A549 (cell line): ENCODE results near the gene SMARCAL1. TPM values are rescaled to one million over a fixed set of nuclear protein-coding genes. Genes with fewer than 3 reads are reported as not detected.

ENCODE experiments used
- ATAC-seq, 2 experiments: fragments of 200-7000 bp in 1 of 2; fragments of >200 bp in 1 of 2; cut with Nextera tagmentation in 1 of 2; cut with Tn5 transposase in 1 of 2; 3 replicates each; pipeline versions ENCODE4 v1.8.0 to v1.9.1; 2018 to 2020; ENCODE audit warnings: mild to moderate bottlenecking in 1 of 2, moderate library complexity in 1 of 2
- CTCF ChIA-PET: fragments of 300-600 bp; sonication (Branson Sonifier 250); formaldehyde crosslinking; extraction: SDS; loops from one replicate; lab custom pipeline; 2021; ENCODE audit warnings: antibody characterized with exemption, inconsistent platforms; lab: Yijun Ruan, JAX
- POLR2A ChIA-PET: fragments of 350-600 bp; formaldehyde crosslinking; extraction: SDS; loops from one replicate; lab custom pipeline; 2021; ENCODE audit warnings: antibody characterized with exemption, inconsistent platforms; lab: Yijun Ruan, JAX
- DNase-seq, 2 experiments: peaks; one replicate each; pipeline versions ENCODE4 v3.0.0 to v3.0.0-alpha.2; 2011 to 2016; ENCODE audit warnings: low read depth in 1 of 2, low spot score in 1 of 2
- FAIRE-seq: peaks from 2 replicates; lab custom pipeline; 2011; peaks lifted over from hg19 to GRCh38; lab: Jason Lieb, UNC
- H3K27ac ChIP-seq, 2 experiments: fragments of >200 bp; sonication (Bioruptor Twin); formaldehyde crosslinking; 3 replicates each; pipeline ENCODE4 v1.5.1; 2016 to 2017
- H3K4me1 ChIP-seq: fragments of >200 bp; sonication (Bioruptor Twin); formaldehyde crosslinking; 3 replicates; pipeline ENCODE4 v1.6.1; 2016
- H3K4me2 ChIP-seq: fragments of >200 bp; sonication (Bioruptor Twin); formaldehyde crosslinking; 3 replicates; pipeline ENCODE4 v1.6.1; 2016
- H3K4me3 ChIP-seq: fragments of >200 bp; sonication (Bioruptor Twin); formaldehyde crosslinking; 3 replicates; pipeline ENCODE4 v1.5.1; 2016
- H3K9me3 ChIP-seq: fragments of >200 bp; sonication (Bioruptor Twin); formaldehyde crosslinking; 3 replicates; pipeline ENCODE4 v1.6.1; 2016
- BHLHE40 ChIP-seq: IDR thresholded peaks from 2 replicates; pipeline ENCODE4 v1.6.1; 2012; ENCODE audit warnings: low read depth, low read length, inconsistent platforms
- CBX8 ChIP-seq: fragments of 200-600 bp; sonication (generic); IDR thresholded peaks from 2 replicates; pipeline ENCODE4 v1.6.1; 2016
- CHD2 ChIP-seq: fragments of 150-350 bp; IDR thresholded peaks from 2 replicates; pipeline ENCODE4 v1.6.1; 2014; ENCODE audit warnings: low read length; ENCODE audit not compliant: partially characterized antibody
- EHMT2 ChIP-seq: fragments of 200-600 bp; sonication (generic); IDR thresholded peaks from 2 replicates; pipeline ENCODE4 v1.6.1; 2016; ENCODE audit warnings: antibody characterized with exemption, low read depth, mild to moderate bottlenecking, moderate library complexity
- EP300 ChIP-seq, 2 experiments: fragments of >200 bp; sonication (Bioruptor Twin); formaldehyde crosslinking; IDR thresholded peaks; 2 replicates in 1 of 2; 3 replicates in 1 of 2; pipeline ENCODE4 v1.6.1; 2016 to 2017
- FOXS1 ChIP-seq: fragments of 250-450 bp; sonication (Bioruptor Pico); IDR thresholded peaks from 2 replicates; pipeline ENCODE4 v1.5.0; 2020; ENCODE audit warnings: mild to moderate bottlenecking, moderate library complexity
- GATA3 ChIP-seq: IDR thresholded peaks from 2 replicates; pipeline ENCODE4 v1.6.1; 2012; ENCODE audit warnings: borderline replicate concordance
- HDAC2 ChIP-seq: fragments of 200-600 bp; sonication (generic); IDR thresholded peaks from 2 replicates; pipeline ENCODE4 v1.6.1; 2016
- HEYL ChIP-seq: fragments of 250-450 bp; sonication (Bioruptor Pico); IDR thresholded peaks from 2 replicates; pipeline ENCODE4 v1.8.0; 2021; ENCODE audit warnings: mild to moderate bottlenecking, moderate library complexity
- HOXA7 ChIP-seq: fragments of 250-450 bp; sonication (Bioruptor Pico); IDR thresholded peaks from 2 replicates; pipeline ENCODE4 v1.5.0; 2020; ENCODE audit warnings: mild to moderate bottlenecking, moderate library complexity
- HOXB13 ChIP-seq: fragments of 250-450 bp; sonication (Bioruptor Pico); IDR thresholded peaks from 2 replicates; pipeline ENCODE4 v1.5.0; 2020; ENCODE audit warnings: low read depth, mild to moderate bottlenecking, moderate library complexity
- HOXB5 ChIP-seq: fragments of 250-450 bp; sonication (Bioruptor Pico); IDR thresholded peaks from 2 replicates; pipeline ENCODE4 v1.5.0; 2020; ENCODE audit warnings: mild to moderate bottlenecking, moderate library complexity
- JUNB ChIP-seq: fragments of >200 bp; sonication (Bioruptor Twin); formaldehyde crosslinking; IDR thresholded peaks from 2 replicates; pipeline ENCODE4 v1.6.1; 2016
- KDM1A ChIP-seq: fragments of 200-600 bp; sonication (generic); IDR thresholded peaks from 2 replicates; pipeline ENCODE4 v1.6.1; 2016; ENCODE audit warnings: low read depth, mild to moderate bottlenecking
- MAFK ChIP-seq: fragments of 450-650 bp; IDR thresholded peaks from 2 replicates; pipeline ENCODE4 v1.6.1; 2014; ENCODE audit not compliant: partially characterized antibody
- MYC ChIP-seq: IDR thresholded peaks from 2 replicates; pipeline ENCODE4 v1.6.1; 2012; ENCODE audit warnings: mild to moderate bottlenecking, inconsistent platforms, low read length, improper control_type of control experiment, borderline replicate concordance
- NPAS2 ChIP-seq: fragments of 250-450 bp; sonication (Bioruptor Pico); IDR thresholded peaks from 2 replicates; pipeline ENCODE4 v1.8.0; 2022; ENCODE audit warnings: mild to moderate bottlenecking, moderate library complexity, borderline replicate concordance
- POLR2A ChIP-seq: IDR thresholded peaks from 2 replicates; pipeline ENCODE4 v1.6.1; 2012; ENCODE audit warnings: mild to moderate bottlenecking, low read length
- RARB ChIP-seq: fragments of 250-450 bp; sonication (Bioruptor Pico); IDR thresholded peaks from 2 replicates; pipeline ENCODE4 v1.8.0; 2021; ENCODE audit warnings: mild to moderate bottlenecking, moderate library complexity
- RCOR1 ChIP-seq: fragments of 150-350 bp; IDR thresholded peaks from 2 replicates; pipeline ENCODE4 v1.6.1; 2014; ENCODE audit warnings: antibody characterized with exemption, low read length, low read depth
- SMC3 ChIP-seq: fragments of >200 bp; sonication (Bioruptor Twin); formaldehyde crosslinking; IDR thresholded peaks from 3 replicates; pipeline ENCODE4 v1.6.1; 2018; ENCODE audit warnings: inconsistent platforms
- TFCP2L1 ChIP-seq: fragments of 250-450 bp; sonication (Bioruptor Pico); IDR thresholded peaks from 2 replicates; pipeline ENCODE4 v1.5.0; 2021; ENCODE audit warnings: mild to moderate bottlenecking
- ZFP36 ChIP-seq: fragments of 450-650 bp; IDR thresholded peaks from 2 replicates; pipeline ENCODE4 v1.6.1; 2014; ENCODE audit warnings: borderline replicate concordance; ENCODE audit not compliant: partially characterized antibody
- ZNF302 ChIP-seq: fragments of 250-450 bp; sonication (Bioruptor Pico); IDR thresholded peaks from 2 replicates; pipeline ENCODE4 v1.9.0; 2021; ENCODE audit warnings: inconsistent platforms, mild to moderate bottlenecking, moderate library complexity
- ZSCAN20 ChIP-seq: fragments of 250-450 bp; sonication (Bioruptor Pico); IDR thresholded peaks from 2 replicates; pipeline ENCODE4 v1.8.0; 2022; ENCODE audit warnings: mild to moderate bottlenecking, moderate library complexity
- WGBS: methylation state at CpG from one replicate; pipeline ENCODE4 v1.1.6; 2017; ENCODE audit errors: missing lambda C conversion rate; 5-methylcytosine and 5-hydroxymethylcytosine counted together
- polyA plus RNA-seq, 4 experiments: library from polyadenylated mRNA; depleted of rRNA in 3 of 4; stranded (reverse); fragments of >200 nt; fragmentation: RNase III in 1 of 4; extraction: RNeasy Plus Mini Kit Qiagen cat#74134 plus additional on column Dnase treatment in 1 of 4; gene quantifications; 2 replicates in 3 of 4; 3 replicates in 1 of 4; pipeline ENCODE4 v1.2.3, GENCODE V29; 2011 to 2017
- TF ChIP-seq, protein P1 (sequence below): fragments of >200 bp; sonication (Bioruptor Twin); formaldehyde crosslinking; IDR thresholded peaks from 3 replicates; pipeline ENCODE4 v1.6.1; 2016
- TF ChIP-seq, protein P2 (sequence below): fragments of 200-600 bp; sonication (generic); IDR thresholded peaks from 2 replicates; pipeline ENCODE4 v1.6.1; 2016; ENCODE audit warnings: antibody characterized with exemption, mild to moderate bottlenecking, moderate library complexity
- TF ChIP-seq, protein P3 (sequence below): fragments of 150-350 bp; IDR thresholded peaks from 2 replicates; pipeline ENCODE4 v1.6.1; 2014; ENCODE audit warnings: low read depth, mild to moderate bottlenecking, low read length
- TF ChIP-seq, protein P4 (sequence below): IDR thresholded peaks from 2 replicates; pipeline ENCODE4 v1.6.1; 2012
- TF ChIP-seq, protein P5 (sequence below): IDR thresholded peaks from 2 replicates; pipeline ENCODE4 v1.6.1; 2012; ENCODE audit warnings: low read depth, borderline replicate concordance
- TF ChIP-seq, protein P6 (sequence below): fragments of 250-450 bp; sonication (Bioruptor Pico); IDR thresholded peaks from 2 replicates; pipeline ENCODE4 v1.5.0; 2021; ENCODE audit warnings: mild to moderate bottlenecking, moderate library complexity, borderline replicate concordance

Gene SMARCAL1
- polyA plus RNA-seq, 2 of the 4 experiments (the other 2 are of a cell fraction) = 18.4 to 28.7 TPM

DNA sequence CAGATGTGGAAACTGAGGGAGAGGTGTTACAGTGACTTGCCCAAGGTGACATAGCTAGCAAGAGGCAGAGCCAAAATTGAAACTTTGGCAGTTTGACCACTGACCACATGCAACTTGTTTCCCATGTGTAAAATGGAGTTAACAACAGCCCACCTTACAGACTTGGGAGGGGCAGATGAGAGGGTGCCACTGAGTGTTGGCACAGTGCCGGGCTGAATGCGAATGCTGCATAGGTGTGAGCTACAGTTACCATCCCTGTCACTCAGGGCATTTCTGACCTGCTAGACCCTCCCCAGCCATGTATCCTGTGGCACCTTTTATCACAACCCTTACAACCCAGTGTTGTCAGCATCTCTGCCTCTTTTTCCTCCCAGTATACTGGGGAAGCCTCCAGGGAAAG is 10.8 kb downstream of the SMARCAL1 start:
- H3K9me3 ChIP-seq = no peaks in the 10 kb centered on the region
- H3K4me2 ChIP-seq = no peak overlapping the region
- CTCF ChIA-PET = interaction anchor here (1.0 kb wide), 1 partner anchor 19 kb away, joined by 4 read pairs; no protein-coding TSS in a partner anchor
- no peak for FAIRE-seq
- no peak overlapping the region for H3K27ac ChIP-seq
- H3K4me1 ChIP-seq = no peaks in the 10 kb centered on the region
- no peak overlapping the region for H3K4me3 ChIP-seq
- ATAC-seq = no peak
- 89% methylated on average over 2 of the region's 2 CpGs for WGBS
- POLR2A ChIA-PET = no interaction called here
- TF ChIP-seq KDM1A (no peak), CHD2 (no peak), RCOR1 (no peak), HOXB5 (no peak), RARB (no peak), SMC3 (no peak), EHMT2 (no peak), HEYL (CRISPR knock-in tag) (no peak), TFCP2L1 (CRISPR knock-in tag) (no peak), FOXS1 (CRISPR knock-in tag) (no peak), HOXB13 (no peak), ZFP36 (no peak), EP300 (IDR thresholded peaks at IDR 0.05) (no peak), MAFK (no peak), ZSCAN20 (CRISPR knock-in tag) (no peak)
- TF ChIP-seq, protein P1, sequence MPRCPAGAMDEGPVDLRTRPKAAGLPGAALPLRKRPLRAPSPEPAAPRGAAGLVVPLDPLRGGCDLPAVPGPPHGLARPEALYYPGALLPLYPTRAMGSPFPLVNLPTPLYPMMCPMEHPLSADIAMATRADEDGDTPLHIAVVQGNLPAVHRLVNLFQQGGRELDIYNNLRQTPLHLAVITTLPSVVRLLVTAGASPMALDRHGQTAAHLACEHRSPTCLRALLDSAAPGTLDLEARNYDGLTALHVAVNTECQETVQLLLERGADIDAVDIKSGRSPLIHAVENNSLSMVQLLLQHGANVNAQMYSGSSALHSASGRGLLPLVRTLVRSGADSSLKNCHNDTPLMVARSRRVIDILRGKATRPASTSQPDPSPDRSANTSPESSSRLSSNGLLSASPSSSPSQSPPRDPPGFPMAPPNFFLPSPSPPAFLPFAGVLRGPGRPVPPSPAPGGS = no peak
- TF ChIP-seq, protein P2, sequence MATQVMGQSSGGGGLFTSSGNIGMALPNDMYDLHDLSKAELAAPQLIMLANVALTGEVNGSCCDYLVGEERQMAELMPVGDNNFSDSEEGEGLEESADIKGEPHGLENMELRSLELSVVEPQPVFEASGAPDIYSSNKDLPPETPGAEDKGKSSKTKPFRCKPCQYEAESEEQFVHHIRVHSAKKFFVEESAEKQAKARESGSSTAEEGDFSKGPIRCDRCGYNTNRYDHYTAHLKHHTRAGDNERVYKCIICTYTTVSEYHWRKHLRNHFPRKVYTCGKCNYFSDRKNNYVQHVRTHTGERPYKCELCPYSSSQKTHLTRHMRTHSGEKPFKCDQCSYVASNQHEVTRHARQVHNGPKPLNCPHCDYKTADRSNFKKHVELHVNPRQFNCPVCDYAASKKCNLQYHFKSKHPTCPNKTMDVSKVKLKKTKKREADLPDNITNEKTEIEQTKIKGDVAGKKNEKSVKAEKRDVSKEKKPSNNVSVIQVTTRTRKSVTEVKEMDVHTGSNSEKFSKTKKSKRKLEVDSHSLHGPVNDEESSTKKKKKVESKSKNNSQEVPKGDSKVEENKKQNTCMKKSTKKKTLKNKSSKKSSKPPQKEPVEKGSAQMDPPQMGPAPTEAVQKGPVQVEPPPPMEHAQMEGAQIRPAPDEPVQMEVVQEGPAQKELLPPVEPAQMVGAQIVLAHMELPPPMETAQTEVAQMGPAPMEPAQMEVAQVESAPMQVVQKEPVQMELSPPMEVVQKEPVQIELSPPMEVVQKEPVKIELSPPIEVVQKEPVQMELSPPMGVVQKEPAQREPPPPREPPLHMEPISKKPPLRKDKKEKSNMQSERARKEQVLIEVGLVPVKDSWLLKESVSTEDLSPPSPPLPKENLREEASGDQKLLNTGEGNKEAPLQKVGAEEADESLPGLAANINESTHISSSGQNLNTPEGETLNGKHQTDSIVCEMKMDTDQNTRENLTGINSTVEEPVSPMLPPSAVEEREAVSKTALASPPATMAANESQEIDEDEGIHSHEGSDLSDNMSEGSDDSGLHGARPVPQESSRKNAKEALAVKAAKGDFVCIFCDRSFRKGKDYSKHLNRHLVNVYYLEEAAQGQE = no peak
- TF ChIP-seq, protein P3, sequence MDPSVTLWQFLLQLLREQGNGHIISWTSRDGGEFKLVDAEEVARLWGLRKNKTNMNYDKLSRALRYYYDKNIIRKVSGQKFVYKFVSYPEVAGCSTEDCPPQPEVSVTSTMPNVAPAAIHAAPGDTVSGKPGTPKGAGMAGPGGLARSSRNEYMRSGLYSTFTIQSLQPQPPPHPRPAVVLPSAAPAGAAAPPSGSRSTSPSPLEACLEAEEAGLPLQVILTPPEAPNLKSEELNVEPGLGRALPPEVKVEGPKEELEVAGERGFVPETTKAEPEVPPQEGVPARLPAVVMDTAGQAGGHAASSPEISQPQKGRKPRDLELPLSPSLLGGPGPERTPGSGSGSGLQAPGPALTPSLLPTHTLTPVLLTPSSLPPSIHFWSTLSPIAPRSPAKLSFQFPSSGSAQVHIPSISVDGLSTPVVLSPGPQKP = no peak
- DNase-seq = no peak

DNA sequence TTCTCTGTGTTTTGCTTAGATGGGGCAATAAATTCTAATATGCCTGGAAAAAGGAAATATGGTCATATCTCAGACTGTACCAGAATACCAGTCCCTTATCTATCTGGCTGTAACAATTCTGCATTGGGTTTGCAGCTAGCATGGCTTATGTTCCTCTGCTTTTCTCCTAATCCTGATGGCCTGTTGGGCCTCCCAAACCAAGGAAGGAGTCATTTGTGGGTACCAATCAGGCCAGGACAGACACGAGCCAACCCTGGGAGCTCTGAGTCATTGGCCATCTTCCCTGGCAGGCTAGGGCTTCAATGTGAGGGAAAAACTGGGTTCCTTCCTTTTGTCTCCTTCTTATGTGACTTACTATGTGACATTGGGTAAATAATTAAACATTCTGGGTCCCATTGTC is 12.0 kb downstream of the SMARCAL1 start:
- no peak overlapping the region for H3K4me2 ChIP-seq
- POLR2A ChIA-PET = no interaction called here
- FAIRE-seq (no peak), ATAC-seq (no peak), DNase-seq (no peak)
- CTCF ChIA-PET = interaction anchor here (1.1 kb wide), 1 partner anchor 10 kb away, joined by 3 read pairs; no protein-coding TSS in a partner anchor
- H3K4me3 ChIP-seq = no peak overlapping the region
- no peaks in the 10 kb centered on the region for H3K9me3 ChIP-seq
- no peaks in the 10 kb centered on the region for H3K4me1 ChIP-seq
- WGBS = 77% methylated on average over 1 of the region's 1 CpG
- H3K27ac ChIP-seq = no peak overlapping the region
- TF ChIP-seq HOXA7 (CRISPR knock-in tag) (no peak), MYC (no peak), BHLHE40 (no peak), GATA3 (no peak), HDAC2 (no peak), NPAS2 (CRISPR knock-in tag) (no peak), FOXS1 (CRISPR knock-in tag) (no peak), ZNF302 (CRISPR knock-in tag) (no peak), CBX8 (no peak), POLR2A (no peak), JUNB (no peak)
- TF ChIP-seq, protein P4, sequence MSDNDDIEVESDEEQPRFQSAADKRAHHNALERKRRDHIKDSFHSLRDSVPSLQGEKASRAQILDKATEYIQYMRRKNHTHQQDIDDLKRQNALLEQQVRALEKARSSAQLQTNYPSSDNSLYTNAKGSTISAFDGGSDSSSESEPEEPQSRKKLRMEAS = no peak
- TF ChIP-seq, protein P5, sequence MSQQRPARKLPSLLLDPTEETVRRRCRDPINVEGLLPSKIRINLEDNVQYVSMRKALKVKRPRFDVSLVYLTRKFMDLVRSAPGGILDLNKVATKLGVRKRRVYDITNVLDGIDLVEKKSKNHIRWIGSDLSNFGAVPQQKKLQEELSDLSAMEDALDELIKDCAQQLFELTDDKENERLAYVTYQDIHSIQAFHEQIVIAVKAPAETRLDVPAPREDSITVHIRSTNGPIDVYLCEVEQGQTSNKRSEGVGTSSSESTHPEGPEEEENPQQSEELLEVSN = no peak
- TF ChIP-seq, protein P3 = no peak
- TF ChIP-seq, protein P6, sequence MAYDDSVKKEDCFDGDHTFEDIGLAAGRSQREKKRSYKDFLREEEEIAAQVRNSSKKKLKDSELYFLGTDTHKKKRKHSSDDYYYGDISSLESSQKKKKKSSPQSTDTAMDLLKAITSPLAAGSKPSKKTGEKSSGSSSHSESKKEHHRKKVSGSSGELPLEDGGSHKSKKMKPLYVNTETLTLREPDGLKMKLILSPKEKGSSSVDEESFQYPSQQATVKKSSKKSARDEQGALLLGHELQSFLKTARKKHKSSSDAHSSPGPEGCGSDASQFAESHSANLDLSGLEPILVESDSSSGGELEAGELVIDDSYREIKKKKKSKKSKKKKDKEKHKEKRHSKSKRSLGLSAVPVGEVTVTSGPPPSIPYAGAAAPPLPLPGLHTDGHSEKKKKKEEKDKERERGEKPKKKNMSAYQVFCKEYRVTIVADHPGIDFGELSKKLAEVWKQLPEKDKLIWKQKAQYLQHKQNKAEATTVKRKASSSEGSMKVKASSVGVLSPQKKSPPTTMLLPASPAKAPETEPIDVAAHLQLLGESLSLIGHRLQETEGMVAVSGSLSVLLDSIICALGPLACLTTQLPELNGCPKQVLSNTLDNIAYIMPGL (CRISPR knock-in tag) = no peak
